Endothelial cell (in vitro differentiated cells): ENCODE measurements around the gene XYLB. TPM values are rescaled to one million over a fixed set of nuclear protein-coding genes. Genes with fewer than 3 reads are reported as not detected.
A peak's percentile ranks its signal among the peaks of the same experiment; 100 is the strongest.
"Not testable (repeated sequence)": the region's sequence is repeated elsewhere in the genome, so short reads cannot be mapped to it uniquely, and the experiment has no call there.

Experiments used
- DNase-seq: peaks from one replicate; pipeline ENCODE4 v3.0.0; 2021; ENCODE audit warnings: low spot score
- H3K27ac Mint-ChIP-seq: one replicate; pipeline ENCODE4 v1.8.0; 2021; ENCODE audit warnings: mixed read lengths, inconsistent platforms; ENCODE audit not compliant: unreplicated experiment
- H3K27me3 Mint-ChIP-seq: one replicate; pipeline ENCODE4 v1.8.0; 2021; ENCODE audit warnings: mild to moderate bottlenecking, moderate library complexity, mixed read lengths, inconsistent platforms; ENCODE audit not compliant: unreplicated experiment
- H3K36me3 Mint-ChIP-seq: one replicate; pipeline ENCODE4 v1.8.0; 2021; ENCODE audit warnings: mild to moderate bottlenecking, low read depth, mixed read lengths, inconsistent platforms; ENCODE audit not compliant: unreplicated experiment
- H3K4me1 Mint-ChIP-seq: one replicate; pipeline ENCODE4 v1.8.0; 2021; ENCODE audit warnings: mild to moderate bottlenecking, mixed read lengths, inconsistent platforms; ENCODE audit not compliant: unreplicated experiment
- H3K4me3 Mint-ChIP-seq: one replicate; pipeline ENCODE4 v1.8.0; 2021; ENCODE audit warnings: mild to moderate bottlenecking, mixed read lengths, inconsistent platforms; ENCODE audit not compliant: unreplicated experiment
- H3K9me3 Mint-ChIP-seq: one replicate; pipeline ENCODE4 v1.8.0; 2021; ENCODE audit warnings: mixed read lengths, inconsistent platforms; ENCODE audit not compliant: unreplicated experiment
- long read RNA-seq: library from polyadenylated mRNA; unstranded; transcript quantifications from one replicate; pipeline ENCODE4 v2.0.0, GENCODE V29; 2020; ENCODE audit not compliant: unreplicated experiment
- total RNA-seq: library from RNA; stranded (reverse); fragmentation: NEBNext Ultra II Directional; extraction: Animal tissue kit (Norgen Biotek cat#: 25700); gene quantifications from one replicate; pipeline ENCODE4 v1.2.1, GENCODE V29; 2021; ENCODE audit not compliant: unreplicated experiment
- TF ChIP-seq, protein P1 (sequence below): fragments of 200-600 bp; sonication (generic); IDR thresholded peaks from one replicate; pipeline ENCODE4 v1.5.0; 2021; ENCODE audit warnings: antibody characterized with exemption; ENCODE audit not compliant: unreplicated experiment

Gene XYLB
- total RNA-seq = 2.4 TPM
- long read RNA-seq, partial matches to known transcripts = 1 of 2 reads
- long read RNA-seq, other reads (novel, unspliced or antisense) = 0 of 2 reads

DNA sequence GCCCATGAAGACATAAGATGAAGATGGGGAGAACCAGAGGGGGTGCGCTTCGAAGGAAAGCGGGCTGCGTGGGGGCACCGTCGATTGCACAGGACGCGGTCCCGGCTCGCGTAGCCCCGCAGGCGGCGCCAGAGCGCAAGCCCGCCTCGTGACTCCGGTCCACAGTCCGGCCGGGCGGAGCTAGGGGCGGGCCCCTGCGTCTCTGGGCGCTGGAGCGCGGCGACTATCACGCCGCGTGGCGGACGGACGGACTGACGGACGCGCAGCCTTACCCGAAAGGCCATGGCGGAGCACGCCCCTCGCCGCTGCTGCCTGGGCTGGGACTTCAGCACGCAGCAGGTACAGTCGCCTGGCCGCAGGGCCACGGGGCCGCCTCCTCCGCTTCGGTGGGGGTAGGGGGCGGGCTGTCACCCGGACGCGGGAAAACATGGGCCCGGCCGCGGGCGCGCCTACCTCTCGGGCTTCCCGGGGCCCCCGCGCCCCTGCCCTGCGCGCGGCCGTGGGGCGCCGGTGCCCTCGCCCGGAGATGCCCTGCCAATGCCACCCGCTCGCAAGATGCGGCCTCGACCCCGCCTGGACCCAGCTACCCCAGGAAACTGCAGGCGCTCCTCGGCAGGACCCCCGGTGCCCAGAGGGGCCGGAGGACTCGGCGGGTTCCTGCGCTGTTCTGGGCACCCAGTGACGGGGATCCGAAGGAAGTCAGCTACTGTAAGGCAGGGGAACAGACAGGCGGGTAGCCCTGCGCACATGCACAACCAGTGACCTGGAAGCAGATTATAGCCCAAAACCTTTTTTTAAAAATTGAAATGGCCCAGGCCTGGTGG, at the start of gene XYLB:
Gene XYLB (plus strand): TSS at position 199 of the 824 bp plus-strand sequence. CDS start 84 bp downstream, at position 283.
- peaks cover 2% of the 10 kb centered on the region for H3K27me3 Mint-ChIP-seq
- peak; percentile 89 for DNase-seq
- no peaks in the 10 kb centered on the region for H3K9me3 Mint-ChIP-seq
- H3K4me1 Mint-ChIP-seq = peaks cover 4% of the 10 kb centered on the region
- H3K4me3 Mint-ChIP-seq = peak within 1 kb of the TSS; percentile 85
- H3K36me3 Mint-ChIP-seq = peaks cover 5% of the 10 kb centered on the region
- no peak within 1 kb of the TSS for H3K27ac Mint-ChIP-seq
- TF ChIP-seq, protein P1, sequence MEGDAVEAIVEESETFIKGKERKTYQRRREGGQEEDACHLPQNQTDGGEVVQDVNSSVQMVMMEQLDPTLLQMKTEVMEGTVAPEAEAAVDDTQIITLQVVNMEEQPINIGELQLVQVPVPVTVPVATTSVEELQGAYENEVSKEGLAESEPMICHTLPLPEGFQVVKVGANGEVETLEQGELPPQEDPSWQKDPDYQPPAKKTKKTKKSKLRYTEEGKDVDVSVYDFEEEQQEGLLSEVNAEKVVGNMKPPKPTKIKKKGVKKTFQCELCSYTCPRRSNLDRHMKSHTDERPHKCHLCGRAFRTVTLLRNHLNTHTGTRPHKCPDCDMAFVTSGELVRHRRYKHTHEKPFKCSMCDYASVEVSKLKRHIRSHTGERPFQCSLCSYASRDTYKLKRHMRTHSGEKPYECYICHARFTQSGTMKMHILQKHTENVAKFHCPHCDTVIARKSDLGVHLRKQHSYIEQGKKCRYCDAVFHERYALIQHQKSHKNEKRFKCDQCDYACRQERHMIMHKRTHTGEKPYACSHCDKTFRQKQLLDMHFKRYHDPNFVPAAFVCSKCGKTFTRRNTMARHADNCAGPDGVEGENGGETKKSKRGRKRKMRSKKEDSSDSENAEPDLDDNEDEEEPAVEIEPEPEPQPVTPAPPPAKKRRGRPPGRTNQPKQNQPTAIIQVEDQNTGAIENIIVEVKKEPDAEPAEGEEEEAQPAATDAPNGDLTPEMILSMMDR = peak; percentile 56

DNA sequence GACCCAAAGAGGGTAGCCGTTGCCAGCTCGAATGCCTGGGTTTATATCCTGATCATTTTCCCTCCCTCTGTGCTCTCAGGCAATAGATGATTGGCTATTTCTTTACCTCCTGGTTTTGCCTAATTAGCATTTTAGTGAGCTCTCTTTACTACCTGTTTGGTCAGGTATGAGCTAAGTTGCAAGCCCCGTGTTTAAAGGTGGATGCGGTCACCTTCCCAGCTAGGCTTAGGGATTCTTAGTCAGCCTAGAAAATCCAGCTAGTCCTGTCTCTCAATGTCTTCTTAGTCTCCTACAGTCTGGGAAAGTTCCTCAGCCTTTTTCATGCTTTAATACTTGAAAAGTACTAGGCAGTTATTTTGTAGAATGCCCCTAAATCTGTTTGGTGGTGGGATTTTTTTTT, 49.5 kb upstream of the XYLB start:
- H3K27me3 Mint-ChIP-seq, H3K4me3 Mint-ChIP-seq, DNase-seq, H3K9me3 Mint-ChIP-seq, H3K36me3 Mint-ChIP-seq, H3K4me1 Mint-ChIP-seq, H3K27ac Mint-ChIP-seq: not testable (repeated sequence)

DNA sequence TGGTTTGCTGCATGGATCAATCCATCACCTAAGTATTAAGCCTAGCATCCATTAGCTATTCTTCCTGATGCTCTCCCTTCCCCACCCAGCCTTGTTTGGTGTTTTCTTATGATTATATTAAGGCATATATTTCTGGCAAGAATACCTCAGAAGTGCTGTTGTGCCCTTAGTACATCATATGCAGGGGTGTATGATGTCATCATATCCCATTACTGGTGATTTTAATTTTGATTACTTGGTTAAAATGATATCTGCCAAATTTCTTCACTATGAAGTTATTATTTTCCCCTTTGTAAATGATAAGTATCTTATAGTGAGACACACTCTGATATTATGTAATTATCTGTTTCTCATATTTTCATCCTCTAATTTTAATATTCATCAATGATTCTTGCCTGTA, 49.0 kb upstream of the XYLB start:
- H3K4me3 Mint-ChIP-seq = no peak overlapping the region
- no peak overlapping the region for H3K27ac Mint-ChIP-seq
- no peaks in the 10 kb centered on the region for H3K36me3 Mint-ChIP-seq
- DNase-seq = no peak
- H3K27me3 Mint-ChIP-seq = peaks cover 3% of the 10 kb centered on the region
- peaks cover 5% of the 10 kb centered on the region for H3K4me1 Mint-ChIP-seq
- H3K9me3 Mint-ChIP-seq = no peaks in the 10 kb centered on the region
- TF ChIP-seq, protein P1 = no peak

DNA sequence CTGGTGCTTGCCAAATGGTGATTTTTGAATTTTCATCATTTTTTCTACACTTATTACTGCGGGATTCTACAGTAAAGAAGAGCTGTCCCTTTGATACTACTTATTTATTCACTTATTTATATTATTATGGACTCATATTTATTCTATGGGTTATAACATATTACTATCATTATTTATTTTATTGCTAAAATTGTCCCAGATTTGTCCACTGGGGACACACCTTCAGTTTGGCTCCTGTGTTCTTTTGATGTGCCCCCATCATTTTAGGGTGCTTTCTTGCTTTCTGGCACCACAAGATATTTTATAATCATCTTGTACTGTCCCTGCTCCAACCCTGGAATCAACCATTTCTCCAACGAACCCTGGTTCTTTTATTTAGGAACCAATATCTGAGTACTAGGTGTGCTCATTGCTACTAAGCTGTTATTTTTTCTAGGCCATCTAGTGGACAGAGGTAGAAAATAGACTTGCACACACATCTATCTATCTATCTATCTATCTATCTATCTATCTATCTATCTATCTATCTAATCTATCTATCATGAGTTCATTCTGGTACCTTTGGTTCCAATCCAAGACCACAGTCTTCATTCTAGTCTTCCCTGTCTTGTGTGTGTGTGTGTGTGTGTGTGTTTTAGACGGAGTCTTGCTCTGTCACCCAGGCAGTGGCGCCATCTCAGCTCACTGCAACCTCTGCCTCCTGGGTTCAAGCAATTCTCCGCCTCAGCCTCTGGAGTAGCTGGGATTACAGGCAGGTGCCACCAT, 48.5 kb upstream of the XYLB start:
- no peak overlapping the region for H3K27ac Mint-ChIP-seq
- H3K4me3 Mint-ChIP-seq = no peak overlapping the region
- TF ChIP-seq, protein P1 = peak; percentile 71
- no peaks in the 10 kb centered on the region for H3K36me3 Mint-ChIP-seq
- peaks cover 5% of the 10 kb centered on the region for H3K4me1 Mint-ChIP-seq
- no peaks in the 10 kb centered on the region for H3K9me3 Mint-ChIP-seq
- H3K27me3 Mint-ChIP-seq = peaks cover 3% of the 10 kb centered on the region
- no peak for DNase-seq

DNA sequence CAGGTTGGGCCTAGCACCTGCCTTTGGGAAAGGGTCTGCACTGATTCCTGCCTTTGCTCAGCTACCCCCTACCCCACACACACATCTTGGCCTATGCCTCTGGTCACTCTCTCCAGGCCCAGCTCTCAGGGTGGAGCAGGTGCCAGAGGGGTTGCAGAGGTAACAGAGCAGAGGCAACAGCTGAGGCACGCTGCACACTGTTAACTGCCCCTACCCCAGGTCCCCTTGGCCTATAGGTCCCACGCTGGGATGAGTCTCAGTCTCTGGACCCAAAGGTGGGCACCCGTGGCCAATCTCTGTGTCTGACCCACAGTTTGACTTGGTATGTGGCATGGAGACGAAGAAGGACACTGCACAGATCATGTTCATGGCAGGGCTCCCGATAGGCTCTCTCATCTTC, 39.6 kb upstream of the XYLB start:
- H3K27ac Mint-ChIP-seq = no peak overlapping the region
- no peaks in the 10 kb centered on the region for H3K36me3 Mint-ChIP-seq
- H3K27me3 Mint-ChIP-seq = peaks cover 4% of the 10 kb centered on the region
- peaks cover 2% of the 10 kb centered on the region for H3K4me1 Mint-ChIP-seq
- no peaks in the 10 kb centered on the region for H3K9me3 Mint-ChIP-seq
- no peak overlapping the region for H3K4me3 Mint-ChIP-seq
- no peak for DNase-seq
- TF ChIP-seq, protein P1 = no peak
